GM18526 (cell line): ENCODE results near the gene SURF1.

Experiments
- POLR2A ChIP-seq: IDR thresholded peaks from 3 replicates; pipeline ENCODE4 v1.6.1; 2011; ENCODE audit not compliant: insufficient read length; ENCODE audit errors: extremely low read depth

The SURF1 gene

GRCh38 chr9:133315997-133316396 is 40.3 kb downstream of the SURF1 start:
- no peak for TF ChIP-seq POLR2A

- no peak for TF ChIP-seq POLR2A
Observed at GRCh38 chr9:133309608-133310007, 46.7 kb downstream of the SURF1 start.

- TF ChIP-seq POLR2A = no peak
Observed at GRCh38 chr9:133307301-133307700, 49.0 kb downstream of the SURF1 start.

- no peak for TF ChIP-seq POLR2A
Observed at GRCh38 chr9:133306242-133307204, 49.8 kb downstream of the SURF1 start.

GRCh38 chr9:133305731-133306130 is 50.6 kb downstream of the SURF1 start:
- TF ChIP-seq POLR2A = no peak

- TF ChIP-seq POLR2A = no peak
Observed at GRCh38 chr9:133304477-133305377, 51.6 kb downstream of the SURF1 start.

- TF ChIP-seq POLR2A = no peak
Observed at GRCh38 chr9:133304158-133304470, 52.2 kb downstream of the SURF1 start.

- no peak for TF ChIP-seq POLR2A
Observed at GRCh38 chr9:133303266-133304157, 52.8 kb downstream of the SURF1 start.
